HG02571 (cell line): ENCODE data around the gene CAMSAP2.

Experiments
- ATAC-seq: cut with Tn5 transposase; IDR thresholded peaks from one replicate; pipeline ENCODE4 v1.9.1; 2021; ENCODE audit warnings: mild to moderate bottlenecking, moderate library complexity; ENCODE audit not compliant: unreplicated experiment

Gene CAMSAP2

DNA sequence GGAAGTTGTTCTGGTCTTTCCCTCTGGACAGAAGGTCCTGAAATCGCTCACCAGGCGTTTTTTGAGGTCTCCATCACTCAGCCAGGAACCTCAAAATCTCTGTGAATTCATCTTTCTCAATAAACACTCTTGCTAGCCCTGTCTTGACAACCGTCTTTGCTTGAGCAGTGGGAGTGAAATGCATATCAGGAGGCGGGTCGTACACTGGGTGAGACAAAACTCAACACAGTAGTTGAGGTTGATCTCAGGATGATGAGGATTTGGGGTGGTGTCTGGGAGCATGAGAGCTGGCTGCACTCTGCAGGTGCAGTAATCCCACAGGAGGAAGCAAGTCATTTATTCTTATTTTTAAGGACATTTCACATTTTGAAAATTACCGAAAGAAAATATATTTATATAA is 136.0 kb downstream of the CAMSAP2 start:
- ATAC-seq = no peak

DNA sequence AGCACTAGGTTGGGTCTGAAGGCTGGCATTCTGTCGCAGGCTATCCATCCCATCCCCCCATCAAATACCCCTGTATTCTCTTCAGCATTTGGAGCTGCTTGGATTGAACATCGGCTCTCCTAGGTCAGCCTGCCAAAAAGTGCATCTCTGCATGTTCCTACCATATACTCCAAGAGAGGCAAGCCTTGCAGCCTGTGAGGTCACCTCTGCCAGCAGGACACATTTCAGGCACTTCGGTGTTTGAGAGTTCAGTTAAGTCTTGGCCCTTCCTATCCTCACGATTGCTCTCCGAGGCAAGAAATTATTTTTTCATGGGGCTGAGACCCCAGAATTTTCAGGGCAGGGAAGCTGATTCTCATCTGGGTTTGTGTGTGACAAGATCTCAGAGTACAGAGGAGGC is 136.7 kb downstream of the CAMSAP2 start:
- ATAC-seq = no peak

DNA sequence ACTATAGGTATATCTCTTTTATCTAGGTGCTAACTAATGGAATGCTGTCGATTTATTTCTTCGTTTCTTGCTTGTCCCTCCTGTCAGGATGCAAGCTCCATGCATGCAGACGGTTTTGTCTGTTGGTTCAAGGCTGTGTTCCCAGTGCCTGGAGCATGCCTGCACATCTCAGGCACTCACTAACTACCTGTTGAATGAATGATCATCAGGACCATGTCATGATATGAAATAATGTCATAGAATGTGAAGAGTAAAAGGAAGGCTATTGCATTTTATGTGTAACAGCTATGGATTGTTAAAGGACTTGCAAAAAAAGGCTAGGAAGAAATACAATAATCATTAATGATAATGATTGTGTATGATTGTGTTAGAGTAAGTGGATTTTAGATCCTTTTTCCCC is 138.3 kb downstream of the CAMSAP2 start:
- ATAC-seq = no peak

DNA sequence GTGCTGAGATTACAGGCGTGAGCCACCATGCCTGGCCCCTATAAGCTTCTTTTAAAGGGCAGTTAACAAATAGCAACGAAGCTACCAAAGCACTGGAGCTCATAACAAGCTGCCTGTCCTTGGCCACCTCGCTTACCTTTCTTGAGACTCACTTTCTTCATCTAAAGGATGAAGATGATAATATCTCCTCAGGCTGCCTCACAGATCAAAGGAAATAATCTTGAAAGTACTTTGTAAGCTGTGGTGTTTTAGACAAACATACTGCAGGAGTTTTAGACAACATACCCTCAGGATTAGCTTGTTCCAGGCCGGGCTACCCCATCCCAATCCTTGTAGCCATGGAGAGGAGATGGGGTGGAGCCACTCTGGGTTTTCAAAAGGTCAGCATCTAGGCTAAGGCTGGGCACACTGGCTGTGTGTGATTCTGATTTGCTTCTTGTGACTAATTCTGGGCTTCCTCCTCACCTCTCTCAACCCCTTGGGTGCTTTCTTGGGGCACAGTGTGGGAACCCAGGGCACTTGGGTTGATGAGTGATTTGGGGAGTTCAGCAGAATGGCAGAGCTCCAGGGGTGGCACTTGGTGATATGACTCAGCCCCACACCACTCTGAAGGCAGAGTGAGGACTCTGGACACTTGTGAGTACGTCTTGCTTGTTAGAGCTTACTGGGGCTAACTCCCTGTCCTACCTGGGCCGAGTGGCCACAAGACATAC is 139.3 kb downstream of the CAMSAP2 start:
- ATAC-seq = peak; percentile 62

DNA sequence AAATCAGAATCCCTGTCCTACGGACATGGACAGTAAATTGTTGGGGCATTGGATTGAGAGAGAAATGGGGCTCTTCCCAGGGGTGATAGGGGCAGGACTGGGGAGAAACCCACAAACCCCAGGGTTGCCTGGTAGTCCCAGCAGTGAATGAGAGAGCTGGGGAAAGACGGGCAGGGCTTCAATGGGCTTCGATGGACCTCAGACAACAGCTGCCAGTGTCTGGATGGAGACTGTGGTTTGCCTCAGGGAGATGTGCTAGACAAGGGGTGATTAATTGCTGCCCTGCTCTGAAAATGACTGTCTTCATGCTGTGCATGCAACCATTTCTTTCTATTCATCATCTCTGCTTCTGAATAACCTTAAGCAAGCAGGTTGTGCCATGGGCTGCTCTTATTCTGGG is 141.5 kb downstream of the CAMSAP2 start:
- no peak for ATAC-seq

DNA sequence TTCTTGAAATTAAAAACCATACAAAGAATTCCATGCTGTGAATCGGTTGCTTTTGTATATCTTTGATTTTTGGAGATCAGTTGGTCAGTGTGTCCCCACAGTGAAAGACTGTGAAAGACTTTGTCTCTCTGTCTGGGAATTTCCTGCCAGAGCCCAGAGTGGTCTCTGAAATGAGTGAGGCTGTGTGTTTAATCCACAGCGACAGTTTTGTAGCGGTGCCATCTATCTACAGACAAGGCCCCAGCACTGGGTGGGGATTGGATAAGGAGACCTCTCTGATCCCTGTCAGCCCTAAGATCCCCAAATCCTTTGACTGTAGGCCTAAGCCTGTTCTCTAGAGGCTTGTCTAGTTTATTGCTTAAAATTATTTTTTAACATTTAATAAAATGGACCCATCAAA is 144.4 kb downstream of the CAMSAP2 start:
- no peak for ATAC-seq

DNA sequence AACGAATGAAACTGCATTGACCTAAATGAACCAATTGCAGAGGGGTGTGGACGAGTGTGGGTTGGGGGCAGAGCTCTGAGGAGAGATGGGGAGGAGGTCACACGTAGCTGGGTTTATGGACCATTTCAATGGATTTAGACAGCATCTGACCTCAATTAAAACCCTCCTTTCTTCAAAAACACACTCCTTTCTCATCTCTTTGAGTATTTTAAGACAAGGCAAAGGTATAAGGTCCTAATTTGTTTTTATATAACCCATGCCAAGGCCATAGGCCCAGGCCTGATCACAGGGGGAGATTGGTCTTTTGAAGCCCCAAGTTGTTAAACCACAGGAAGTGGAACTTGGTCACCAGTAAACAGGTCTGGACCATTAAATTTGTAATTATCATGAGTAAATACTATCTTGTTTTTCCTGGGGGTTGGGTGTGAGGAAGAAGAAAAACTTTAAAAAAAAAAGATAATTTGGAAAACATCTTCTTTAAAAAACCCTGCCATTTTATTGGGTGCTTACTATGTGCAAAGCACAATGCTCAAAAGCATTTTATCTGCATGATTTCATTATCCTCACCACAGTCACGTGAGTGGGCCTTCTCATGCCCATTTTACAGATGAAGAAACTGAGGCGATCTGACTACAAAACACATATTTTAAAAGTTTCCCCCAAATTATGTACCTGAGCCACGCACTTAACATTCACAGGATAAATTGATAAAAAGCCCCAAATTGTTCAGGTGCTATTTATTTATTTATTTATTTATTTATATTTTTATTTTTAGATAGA is 147.1 kb downstream of the CAMSAP2 start:
- ATAC-seq = no peak

DNA sequence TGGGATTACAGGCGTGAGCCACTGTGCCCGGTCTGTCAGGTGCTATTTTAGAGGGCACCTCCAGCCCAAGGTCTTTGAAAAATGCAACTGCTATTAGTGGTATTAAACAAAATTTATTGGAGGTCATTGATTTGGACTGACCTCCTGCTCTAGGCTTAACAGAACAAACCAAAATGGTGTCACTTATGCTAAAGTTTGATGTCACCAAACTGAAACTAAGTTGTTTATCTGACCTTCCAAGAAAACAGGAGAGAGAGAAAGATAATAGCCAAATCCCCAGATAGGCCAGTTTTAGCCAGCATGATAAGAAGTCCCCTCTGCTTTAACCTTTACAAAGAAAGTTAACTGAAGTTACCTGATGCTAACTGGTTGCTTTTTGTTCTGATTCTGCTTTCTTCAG is 147.9 kb downstream of the CAMSAP2 start:
- no peak for ATAC-seq

DNA sequence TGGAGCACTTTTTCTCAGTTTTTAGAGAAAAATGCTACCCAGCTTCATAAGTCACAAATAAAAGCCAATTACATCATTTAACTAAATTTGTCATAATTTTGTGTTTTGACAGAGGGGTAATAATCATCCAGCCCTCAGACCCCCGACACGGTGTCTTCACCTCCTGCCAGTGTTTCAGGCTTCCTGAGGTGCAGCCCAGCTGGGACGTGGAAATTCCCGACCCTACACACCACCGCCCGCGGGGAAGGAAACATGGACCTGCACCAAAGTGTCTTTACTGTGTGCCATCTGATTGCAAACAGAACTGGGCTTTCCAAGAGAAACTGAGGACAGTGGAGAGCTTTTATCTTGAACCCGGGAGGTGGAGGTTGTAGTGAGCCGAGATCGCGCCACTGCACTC is 148.3 kb downstream of the CAMSAP2 start:
- no peak for ATAC-seq

DNA sequence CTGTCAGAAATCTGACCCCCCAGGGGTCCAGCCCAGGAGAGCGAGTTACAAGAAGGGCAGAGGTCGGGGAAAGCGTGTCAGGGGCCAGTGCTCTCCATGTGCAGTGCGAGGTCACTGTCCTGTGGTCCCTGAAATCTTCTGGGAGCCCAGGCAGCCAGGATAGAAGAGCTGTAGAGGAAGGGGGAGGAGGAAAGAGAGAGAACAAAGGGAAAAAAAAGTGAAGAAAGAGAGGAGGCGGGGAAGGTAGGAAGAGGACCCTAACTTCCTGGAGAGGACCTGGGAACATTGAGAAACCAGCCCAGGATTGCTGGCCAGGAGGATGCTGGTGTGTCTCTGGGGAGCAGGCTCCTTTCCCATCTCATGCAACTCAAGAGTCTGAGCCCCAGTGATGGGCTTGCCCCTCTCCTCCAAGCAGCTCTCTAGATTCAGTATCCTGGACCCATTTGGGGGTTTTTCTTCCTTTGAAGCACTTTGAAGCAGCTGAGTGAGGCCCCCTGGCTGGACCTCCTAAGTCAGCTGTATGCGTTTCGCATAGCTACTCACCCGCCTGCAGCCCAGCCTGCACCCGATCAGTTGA is 149.2 kb downstream of the CAMSAP2 start:
- ATAC-seq = no peak

DNA sequence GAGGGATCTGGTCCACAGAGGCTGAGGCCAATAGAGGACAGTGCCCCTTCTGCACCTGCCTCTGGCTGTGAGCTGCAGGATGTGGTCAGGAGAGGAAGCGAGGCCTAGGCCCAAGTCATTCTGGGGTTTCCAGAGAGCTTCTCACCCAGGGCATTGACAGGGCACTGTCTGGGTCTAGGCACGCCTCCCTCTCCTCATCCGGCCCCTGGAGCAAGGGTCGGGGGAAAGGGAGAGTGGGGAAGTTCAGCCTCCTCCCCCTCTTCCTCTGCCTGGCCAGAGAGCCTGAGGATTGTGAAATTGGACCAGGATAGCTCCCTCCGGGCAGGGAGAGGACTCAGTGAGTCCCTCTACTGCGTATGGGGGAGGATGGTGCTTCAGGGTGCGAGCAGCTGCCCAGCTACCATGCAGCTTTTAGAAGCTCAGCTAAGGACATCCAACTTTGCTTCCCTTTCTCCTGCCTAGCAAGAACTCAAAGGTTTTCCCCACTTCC is 149.7 kb downstream of the CAMSAP2 start:
- ATAC-seq = peak; percentile 90

DNA sequence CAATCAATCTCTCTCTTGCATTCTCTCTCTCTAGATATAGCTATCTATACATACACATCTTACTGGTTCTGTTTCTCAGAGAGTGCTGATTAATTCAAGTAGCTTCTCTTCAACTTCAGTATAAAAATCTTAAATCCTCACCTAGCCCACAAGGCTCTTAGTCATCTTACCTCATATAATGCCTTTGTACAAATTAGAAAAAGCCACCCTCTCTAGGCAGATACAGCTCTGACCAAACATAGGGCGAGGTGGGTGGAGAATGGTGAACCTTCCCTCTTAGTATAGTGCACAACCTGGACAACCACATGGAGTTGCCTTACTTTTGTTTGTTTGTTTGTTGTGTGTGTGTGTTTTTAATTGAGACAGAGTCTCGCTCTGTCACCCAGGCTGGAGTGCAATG is 150.9 kb downstream of the CAMSAP2 start:
- no peak for ATAC-seq

DNA sequence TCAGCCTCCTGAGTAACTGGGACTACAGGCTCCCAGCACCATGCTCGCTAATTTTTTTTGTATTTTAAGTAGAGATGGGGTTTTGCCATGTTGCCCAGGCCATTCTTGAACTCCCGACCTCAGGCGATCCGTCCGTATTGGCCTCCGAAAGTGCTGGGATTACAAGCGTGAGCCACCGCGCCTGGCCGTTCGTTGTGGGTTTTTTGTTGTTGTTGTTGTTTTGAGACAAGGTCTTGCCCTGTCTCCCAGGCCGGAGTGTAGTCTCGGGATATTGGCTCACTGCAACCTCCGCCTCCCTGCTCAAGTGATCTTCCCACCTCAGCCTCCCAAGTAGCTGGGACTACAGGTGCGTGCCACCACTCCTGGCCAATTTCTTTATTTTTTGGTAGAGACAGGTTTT is 151.3 kb downstream of the CAMSAP2 start:
- ATAC-seq = no peak

DNA sequence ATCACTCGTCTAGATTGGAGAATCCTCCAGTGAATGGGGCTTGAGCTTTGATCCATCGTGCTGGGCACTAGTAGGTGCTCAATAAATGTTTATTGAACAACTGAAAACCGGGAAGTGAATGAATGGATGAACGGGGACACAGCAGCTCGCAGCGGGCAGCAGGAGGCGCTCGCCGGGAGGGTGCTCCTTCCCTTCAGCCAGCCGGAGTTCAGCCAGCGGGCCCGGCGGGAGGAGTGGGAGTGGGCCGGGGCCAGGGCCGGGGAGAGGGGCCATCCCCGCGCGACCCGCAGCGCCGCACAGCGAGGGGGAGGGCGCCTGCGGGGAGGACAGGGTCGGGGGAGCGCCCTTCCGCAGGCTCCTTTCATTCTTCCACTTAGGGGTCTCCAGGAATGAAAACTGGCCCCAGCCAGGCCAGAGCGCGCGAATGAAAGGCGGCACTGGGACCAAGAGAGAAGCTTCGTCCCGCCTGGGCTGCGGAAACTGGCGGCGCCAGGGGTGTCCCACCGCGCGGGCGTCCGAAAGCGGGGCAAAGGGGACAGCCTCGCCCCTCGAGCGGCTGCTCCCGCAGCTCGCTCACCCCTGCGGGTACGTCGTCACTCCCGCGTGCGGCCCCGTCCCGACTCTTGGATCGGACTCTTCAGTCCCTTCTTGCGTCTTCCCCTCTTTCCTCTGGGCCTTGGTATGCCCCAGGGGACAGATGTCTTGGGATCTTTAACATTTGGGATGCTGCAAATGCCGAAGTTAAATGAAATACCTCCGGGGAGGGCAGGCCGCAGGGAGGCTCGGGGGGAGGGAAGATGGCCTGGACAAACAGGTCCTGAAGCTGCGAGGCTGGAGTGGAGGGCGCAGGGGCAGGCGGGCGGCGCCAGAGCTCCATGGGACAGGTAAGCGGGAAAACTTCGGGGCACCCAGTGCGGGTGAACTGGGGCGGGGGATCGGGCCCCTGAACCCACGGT is 152.4 kb downstream of the CAMSAP2 start:
- no peak for ATAC-seq

DNA sequence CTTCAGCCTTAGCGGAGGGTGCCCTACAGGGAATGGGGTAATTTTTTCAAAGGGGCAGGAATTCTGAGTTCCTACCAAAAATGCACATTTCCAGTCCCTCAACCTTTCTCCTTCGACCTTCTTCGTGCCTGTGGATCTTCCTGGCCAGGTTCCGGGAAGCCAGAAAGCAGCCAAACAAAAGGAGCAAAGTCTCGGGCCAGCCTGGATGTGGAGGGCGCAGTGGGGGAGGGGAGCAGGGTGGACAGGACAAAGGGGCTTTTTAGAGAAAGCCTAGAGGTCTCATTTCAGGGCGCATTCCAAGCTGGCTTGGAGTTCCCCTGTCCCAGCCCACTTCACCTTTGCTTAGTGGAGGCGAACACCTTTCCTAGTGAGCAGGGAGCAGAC is 153.1 kb downstream of the CAMSAP2 start:
- ATAC-seq = no peak

DNA sequence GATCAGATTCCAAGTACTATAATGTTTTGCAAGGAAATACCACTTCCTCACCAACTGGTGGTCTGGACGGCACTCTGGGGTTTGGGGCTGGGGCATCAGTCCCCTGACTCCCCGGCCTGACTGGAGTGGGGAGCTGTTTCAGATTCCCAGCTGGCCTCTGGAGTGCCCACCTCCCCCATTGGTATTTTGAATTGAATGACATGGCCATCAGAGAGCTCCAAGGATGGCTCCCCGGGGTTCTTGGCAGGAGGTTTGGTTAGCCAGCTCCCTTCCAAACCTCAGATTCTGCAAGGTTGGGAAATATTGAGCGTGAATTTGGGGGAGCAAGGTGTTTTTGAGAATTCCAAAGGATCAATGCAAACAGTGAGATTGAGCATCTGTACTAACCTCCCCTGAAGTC is 153.9 kb downstream of the CAMSAP2 start:
- no peak for ATAC-seq

DNA sequence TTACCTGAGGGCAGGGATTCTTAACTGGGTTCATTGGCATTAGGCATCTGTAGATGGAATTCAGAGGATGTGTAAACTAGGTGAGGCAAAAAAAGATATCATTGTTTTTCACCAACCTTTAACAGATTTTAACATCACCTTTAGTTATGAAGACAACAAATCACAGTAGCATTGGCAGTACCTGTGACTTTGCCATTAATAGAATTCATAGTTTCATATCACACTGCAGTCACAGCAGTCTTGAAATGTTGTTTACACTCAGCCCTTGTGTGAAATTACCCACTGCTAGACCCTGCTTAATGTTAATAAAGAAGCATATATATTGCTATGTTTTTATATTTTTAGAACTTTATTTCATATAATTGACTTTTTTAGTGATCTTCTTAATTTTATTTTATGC is 154.3 kb downstream of the CAMSAP2 start:
- ATAC-seq = no peak

DNA sequence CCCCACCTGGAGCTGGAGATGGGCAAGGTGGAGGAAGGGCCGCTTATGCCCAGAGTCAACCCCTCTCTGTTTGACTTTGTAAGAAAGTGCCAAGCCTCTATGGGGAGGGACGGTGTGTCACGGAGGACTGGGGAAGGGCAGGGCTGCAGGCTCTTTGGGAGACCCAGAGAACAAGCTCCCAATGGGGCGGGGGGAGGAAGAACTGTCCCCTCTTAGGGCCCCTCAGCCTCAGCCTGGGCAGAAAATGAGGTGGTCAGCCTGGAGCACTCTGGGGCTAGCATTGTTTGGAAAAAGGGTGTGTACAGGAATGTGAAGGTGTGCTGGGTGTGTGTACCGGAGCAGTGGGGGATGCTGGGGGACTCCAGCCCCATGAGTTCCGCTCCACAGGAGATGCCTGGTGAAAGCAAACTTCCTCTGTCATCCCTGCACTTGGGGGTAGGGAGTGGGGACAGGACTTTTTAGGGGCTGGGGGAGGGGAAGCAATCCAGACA is 154.8 kb downstream of the CAMSAP2 start:
- ATAC-seq = no peak

DNA sequence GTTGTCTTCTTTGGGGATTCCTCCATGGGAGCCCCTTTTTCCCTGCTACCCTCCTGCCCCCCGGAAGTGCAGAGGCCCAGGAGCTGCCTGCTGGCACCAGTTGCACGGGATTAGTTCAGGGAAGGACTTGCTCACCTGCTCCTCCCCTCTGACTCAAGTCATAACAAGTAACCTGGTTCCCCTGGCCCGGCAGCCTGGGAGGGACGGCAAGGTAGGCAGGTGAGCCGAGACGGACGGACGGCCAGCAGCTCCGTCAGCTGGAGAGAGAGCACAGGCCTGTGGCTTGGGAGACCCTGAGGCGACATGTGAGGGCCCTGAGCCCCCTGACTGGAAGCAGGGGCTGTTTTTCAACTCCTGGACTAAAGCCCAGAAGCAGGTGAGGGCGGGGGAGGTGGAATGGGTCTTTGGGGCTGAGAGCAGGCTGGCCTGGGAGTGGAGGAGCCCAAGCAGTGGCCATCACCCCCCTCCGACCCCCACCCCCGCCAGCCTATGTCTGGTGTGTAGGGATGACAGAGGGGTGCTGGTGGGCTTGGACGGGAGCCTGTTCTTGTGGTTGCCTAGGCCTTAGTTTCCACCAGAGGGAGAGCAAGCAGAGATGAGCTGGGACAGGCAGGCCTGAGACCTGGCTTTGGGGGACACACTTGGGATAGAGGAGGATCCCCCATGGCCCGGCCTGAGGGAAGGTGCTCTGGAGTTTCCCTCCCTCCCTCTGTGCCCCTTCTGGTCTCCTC is 156.2 kb downstream of the CAMSAP2 start, which contains the start of gene INAVA:
TSS of gene INAVA (plus strand) at position 189 of the 731 bp plus-strand sequence. CDS start 3,501 bp downstream, outside the sequence.
- no peak for ATAC-seq

DNA sequence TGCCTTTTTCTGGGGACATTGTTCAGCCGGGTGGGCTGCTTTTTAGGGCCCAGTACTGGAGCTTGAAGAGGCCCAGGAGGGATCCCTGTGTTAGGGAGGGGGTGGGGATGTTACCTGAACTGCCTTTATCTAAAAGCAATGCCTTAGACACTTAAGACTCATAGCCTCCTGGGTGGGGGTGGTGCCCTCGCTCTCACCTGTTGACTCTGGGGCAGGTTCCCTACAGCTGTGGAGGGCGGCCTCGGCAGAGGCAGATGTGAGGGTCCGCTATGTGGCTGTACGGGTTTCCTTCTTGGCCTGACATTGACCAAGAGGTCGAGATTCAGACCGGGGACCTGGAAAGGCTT is 156.7 kb downstream of the CAMSAP2 start:
- no peak for ATAC-seq
